Rectal smooth muscle tissue (tissue), 1 donor: ENCODE results near the gene SLC37A2.

Source experiments
- H3K27ac ChIP-seq: one replicate; pipeline ENCODE4 v1.7.0; 2013; ENCODE audit warnings: low read depth, low read length, inconsistent platforms
- H3K27me3 ChIP-seq: one replicate; pipeline ENCODE4 v1.7.0; 2013; ENCODE audit warnings: low read length; ENCODE audit not compliant: control insufficient read depth, insufficient read depth
- H3K36me3 ChIP-seq: one replicate; pipeline ENCODE4 v1.7.0; 2013; ENCODE audit warnings: low read length; ENCODE audit not compliant: control insufficient read depth, insufficient read depth
- H3K4me1 ChIP-seq: one replicate; pipeline ENCODE4 v1.7.0; 2013; ENCODE audit warnings: low read length; ENCODE audit not compliant: control insufficient read depth, insufficient read depth
- H3K4me3 ChIP-seq: one replicate; pipeline ENCODE4 v1.7.0; 2013; ENCODE audit warnings: low read length
- H3K9ac ChIP-seq: one replicate; pipeline ENCODE4 v1.7.0; 2013; ENCODE audit warnings: low read length

SLC37A2 gene

GRCh38 chr11:125128450-125128849 lies 65.3 kb downstream of the SLC37A2 start:
- no peak overlapping the region for H3K9ac ChIP-seq
- H3K27ac ChIP-seq = no peak overlapping the region
- H3K4me1 ChIP-seq = no peaks in the 10 kb centered on the region
- no peak overlapping the region for H3K4me3 ChIP-seq
- H3K27me3 ChIP-seq = no peaks in the 10 kb centered on the region
- no peaks in the 10 kb centered on the region for H3K36me3 ChIP-seq

- Histone ChIP-seq H3K27me3 (no peaks in the 10 kb centered on the region), H3K9ac (no peak overlapping the region), H3K4me1 (no peaks in the 10 kb centered on the region), H3K27ac (no peak overlapping the region), H3K36me3 (no peaks in the 10 kb centered on the region), H3K4me3 (no peak overlapping the region)
Observed at GRCh38 chr11:125129316-125129993, 66.3 kb downstream of the SLC37A2 start.

GRCh38 chr11:125132071-125132470 lies 69.0 kb downstream of the SLC37A2 start:
- H3K4me3 ChIP-seq = no peak overlapping the region
- H3K27ac ChIP-seq = no peak overlapping the region

GRCh38 chr11:125132596-125132995 lies 69.5 kb downstream of the SLC37A2 start:
- no peak overlapping the region for H3K9ac ChIP-seq
- H3K27ac ChIP-seq = no peak overlapping the region
- no peaks in the 10 kb centered on the region for H3K4me1 ChIP-seq
- no peak overlapping the region for H3K4me3 ChIP-seq
- no peaks in the 10 kb centered on the region for H3K27me3 ChIP-seq
- no peaks in the 10 kb centered on the region for H3K36me3 ChIP-seq

More at GRCh38 chr11:125132071-125132470, 69.0 kb downstream of the SLC37A2 start:
- Histone ChIP-seq H3K27me3 (no peaks in the 10 kb centered on the region), H3K4me1 (no peaks in the 10 kb centered on the region), H3K36me3 (no peaks in the 10 kb centered on the region), H3K9ac (no peak overlapping the region)

GRCh38 chr11:125136001-125136400 lies 72.9 kb downstream of the SLC37A2 start:
- Histone ChIP-seq H3K9ac (no peak overlapping the region), H3K36me3 (no peaks in the 10 kb centered on the region), H3K27ac (no peak overlapping the region), H3K4me1 (no peaks in the 10 kb centered on the region), H3K27me3 (no peaks in the 10 kb centered on the region), H3K4me3 (no peak overlapping the region)

- Histone ChIP-seq H3K4me1 (no peaks in the 10 kb centered on the region), H3K27ac (no peak overlapping the region), H3K4me3 (no peak overlapping the region), H3K27me3 (no peaks in the 10 kb centered on the region), H3K9ac (no peak overlapping the region), H3K36me3 (no peaks in the 10 kb centered on the region)
Observed at GRCh38 chr11:125138966-125139365, 75.9 kb downstream of the SLC37A2 start.

GRCh38 chr11:125139778-125140177 lies 76.7 kb downstream of the SLC37A2 start:
- H3K27me3 ChIP-seq = no peaks in the 10 kb centered on the region
- H3K4me1 ChIP-seq = no peaks in the 10 kb centered on the region
- no peak overlapping the region for H3K9ac ChIP-seq
- no peak overlapping the region for H3K4me3 ChIP-seq
- no peaks in the 10 kb centered on the region for H3K36me3 ChIP-seq
- no peak overlapping the region for H3K27ac ChIP-seq
